HCT116 (cell line): ENCODE data around the gene DDX24. TPM values are rescaled to one million over a fixed set of nuclear protein-coding genes. Genes with fewer than 3 reads are reported as not detected.

ENCODE experiments used
- ATAC-seq: fragments of 200-7000 bp; cut with Tn5 transposase; 2 replicates; pipeline ENCODE4 v1.9.1; 2020; ENCODE audit warnings: mild to moderate bottlenecking, moderate library complexity
- BruUV-seq: library from RNA; stranded (reverse); fragments of 400-500 nt; replicated peaks from 2 replicates; lab custom pipeline; 2021; lab: Mats Ljungman, UMichigan
- CTCF ChIA-PET: fragments of 300-600 bp; sonication (Branson Sonifier 250); formaldehyde crosslinking; loops from one replicate; lab custom pipeline; 2021; ENCODE audit warnings: antibody characterized with exemption; lab: Charles Lee
- POLR2A ChIA-PET: fragments of 300-600, 350-600 bp; sonication (Branson Sonifier 250); formaldehyde crosslinking; loops from one replicate; lab custom pipeline; 2021; ENCODE audit warnings: antibody characterized with exemption; lab: Charles Lee
- RAD21 ChIA-PET, 2 experiments: fragments of 300-600 bp; sonication (Branson Sonifier 250); formaldehyde crosslinking; loops; one replicate each; lab custom pipeline; 2023; ENCODE audit warnings: low total read pairs in 2 of 2; ENCODE audit not compliant: uncharacterized antibody in 2 of 2, unreplicated experiment in 2 of 2, low non-redundant PET in 1 of 2; lab: Charles Lee
- DNase-seq: peaks from one replicate; pipeline ENCODE4 v3.0.0-alpha.2; 2010; ENCODE audit warnings: low read depth, low spot score
- H2AFZ ChIP-seq: fragments of 200-600 bp; shearing (Covaris generic), sonication (generic); 2 replicates; pipeline ENCODE4 v1.6.1; 2017; ENCODE audit warnings: low read depth, mixed run types, mixed read lengths, antibody characterized with exemption, low read length; ENCODE audit not compliant: poor library complexity, severe bottlenecking
- H3K27ac ChIP-seq: 2 replicates; pipeline ENCODE4 v1.5.1; 2012; ENCODE audit warnings: low read depth, low read length
- H3K27me3 ChIP-seq: fragments of 200-600 bp; sonication (generic); 2 replicates; pipeline ENCODE4 v1.6.1; 2016; ENCODE audit warnings: mixed run types, low read length, mixed read lengths; ENCODE audit not compliant: insufficient read depth
- H3K36me3 ChIP-seq, 2 experiments: fragments of 200-500 bp in 1 of 2; fragments of 200-600 bp in 1 of 2; sonication (Bioruptor generic) in 1 of 2; sonication (generic) in 1 of 2; 2 replicates each; pipeline versions ENCODE4 v1.5.1 to v1.6.1; 2014 to 2016; ENCODE audit warnings: low read length in 2 of 2, inconsistent platforms in 1 of 2, mixed read lengths in 1 of 2, mixed run types in 1 of 2; ENCODE audit not compliant: insufficient read depth in 2 of 2, control insufficient read depth in 1 of 2
- H3K4me1 ChIP-seq, 2 experiments: fragments of 200-600 bp in 1 of 2; sonication (generic) in 1 of 2; 2 replicates each; pipeline versions ENCODE4 v1.5.1 to v1.6.1; 2012 to 2017; ENCODE audit warnings: low read length in 2 of 2, inconsistent platforms in 1 of 2, mild to moderate bottlenecking in 1 of 2, mixed read lengths in 1 of 2, mixed run types in 1 of 2, moderate library complexity in 1 of 2; ENCODE audit not compliant: insufficient read depth in 2 of 2, control insufficient read depth in 1 of 2
- H3K4me2 ChIP-seq: fragments of 200-600 bp; sonication (generic); 2 replicates; pipeline ENCODE4 v1.6.1; 2017; ENCODE audit warnings: mixed run types, low read length, mixed read lengths
- H3K4me3 ChIP-seq, 2 experiments: fragments of 200-600 bp in 1 of 2; sonication (generic) in 1 of 2; replicated peaks in 1 of 2; 2 replicates each; pipeline ENCODE4 v1.5.1; 2011 to 2016; ENCODE audit warnings: low read length in 2 of 2, control low read depth in 1 of 2, low read depth in 1 of 2, mild to moderate bottlenecking in 1 of 2, mixed read lengths in 1 of 2, mixed run types in 1 of 2
- H3K79me2 ChIP-seq: fragments of 200-600 bp; sonication (generic); 2 replicates; pipeline ENCODE4 v1.6.1; 2017; ENCODE audit warnings: mild to moderate bottlenecking, mixed run types, low read length, moderate library complexity, mixed read lengths; ENCODE audit not compliant: insufficient read depth
- H3K9ac ChIP-seq: fragments of 200-600 bp; sonication (generic); 2 replicates; pipeline ENCODE4 v1.6.1; 2016; ENCODE audit warnings: low read length, mixed read lengths
- H3K9me2 ChIP-seq: fragments of 200-600 bp; sonication (generic), shearing (Covaris generic); 2 replicates; pipeline ENCODE4 v1.6.1; 2017; ENCODE audit warnings: mixed run types, mild to moderate bottlenecking, moderate library complexity; ENCODE audit not compliant: insufficient read depth
- H3K9me3 ChIP-seq, 2 experiments: fragments of 200-500 bp in 1 of 2; fragments of 200-600 bp in 1 of 2; sonication (Bioruptor generic) in 1 of 2; sonication (generic) in 1 of 2; 2 replicates each; pipeline ENCODE4 v1.6.1; 2014 to 2017; ENCODE audit warnings: low read length in 2 of 2, mixed read lengths in 2 of 2, inconsistent platforms in 1 of 2, low read depth in 1 of 2, mild to moderate bottlenecking in 1 of 2, mixed run types in 1 of 2, moderate library complexity in 1 of 2; ENCODE audit not compliant: control insufficient read depth in 1 of 2, insufficient read depth in 1 of 2
- H4K20me1 ChIP-seq: fragments of 200-600 bp; sonication (generic), shearing (Covaris generic); 2 replicates; pipeline ENCODE4 v1.6.1; 2017; ENCODE audit warnings: mixed run types, mild to moderate bottlenecking, moderate library complexity; ENCODE audit not compliant: insufficient read depth
- ATF3 ChIP-seq: IDR thresholded peaks from 2 replicates; pipeline ENCODE4 v1.6.1; 2012
- CBX3 ChIP-seq: IDR thresholded peaks from 2 replicates; pipeline ENCODE4 v1.6.1; 2012; ENCODE audit warnings: low read depth
- CEBPB ChIP-seq: IDR thresholded peaks from 2 replicates; pipeline ENCODE4 v1.6.1; 2012; ENCODE audit warnings: low read depth
- EGR1 ChIP-seq: IDR thresholded peaks from 2 replicates; pipeline ENCODE4 v1.6.1; 2012; ENCODE audit warnings: low read depth
- ELF1 ChIP-seq: IDR thresholded peaks from 2 replicates; pipeline ENCODE4 v1.6.1; 2012; ENCODE audit warnings: low read depth, borderline replicate concordance
- EZH2 ChIP-seq: fragments of 200-600 bp; sonication (generic); IDR thresholded peaks from 2 replicates; pipeline ENCODE4 v1.6.1; 2017; ENCODE audit warnings: antibody characterized with exemption, mixed run types
- EZH2phosphoT487 ChIP-seq: fragments of 200-600 bp; IDR thresholded peaks from 2 replicates; pipeline ENCODE4 v1.6.1; 2018; ENCODE audit warnings: antibody characterized with exemption, borderline replicate concordance
- JUND ChIP-seq: IDR thresholded peaks from 2 replicates; pipeline ENCODE4 v1.6.1; 2012
- REST ChIP-seq: IDR thresholded peaks from 2 replicates; pipeline ENCODE4 v1.6.1; 2012; ENCODE audit warnings: low read depth
- SIN3A ChIP-seq: IDR thresholded peaks from 2 replicates; pipeline ENCODE4 v1.6.1; 2012; ENCODE audit warnings: low read depth
- SP1 ChIP-seq: IDR thresholded peaks from 2 replicates; pipeline ENCODE4 v1.6.1; 2012; ENCODE audit warnings: low read depth
- TCF7L2 ChIP-seq: IDR thresholded peaks from 2 replicates; pipeline ENCODE4 v1.7.0; 2011; ENCODE audit warnings: borderline replicate concordance, inconsistent platforms; ENCODE audit not compliant: insufficient read depth, insufficient read length; ENCODE audit errors: extremely low read depth
- YY1 ChIP-seq: IDR thresholded peaks from 2 replicates; pipeline ENCODE4 v1.6.1; 2011; ENCODE audit warnings: low read length, low read depth, moderate library complexity, mild to moderate bottlenecking; ENCODE audit not compliant: insufficient replicate concordance; ENCODE audit errors: extremely low read depth
- ZFX ChIP-seq: fragments of 450-650 bp; IDR thresholded peaks from 2 replicates; pipeline ENCODE4 v1.6.1; 2017
- ZNF274 ChIP-seq: fragments of 200-500 bp; sonication (Bioruptor generic); IDR thresholded peaks from 2 replicates; pipeline ENCODE4 v1.6.1; 2014; ENCODE audit warnings: mild to moderate bottlenecking, low read depth, low read length, inconsistent platforms
- intact Hi-C: fragments of 100-400 bp; cut with micrococcal nuclease; formaldehyde crosslinking; loops from 2 replicates; pipeline ENCODE4 v1.10.0; 2022
- total RNA-seq: library from RNA; stranded (reverse); gene quantifications from one replicate; pipeline ENCODE4 v1.2.1, GENCODE V29; 2021; ENCODE audit not compliant: unreplicated experiment

The DDX24 gene
- total RNA-seq, 1 experiment from 2014 or later, result 169 TPM

- Histone ChIP-seq H3K27ac (no peak overlapping the region), H3K4me1 (peaks cover 0 to 6% of the 10 kb centered on the region in 2 experiments; a peak in 1 of 4 replicates), H3K9me3 (peaks cover 0 to 11% of the 10 kb centered on the region in 2 experiments; a peak in 2 of 4 replicates), H3K79me2 (no peaks in the 10 kb centered on the region), H3K27me3 (peaks cover 3% of the 10 kb centered on the region; the same call in 1 of the 2 replicates), H3K36me3 (no peaks in the 10 kb centered on the region), H3K9me2 (no peaks in the 10 kb centered on the region), H3K4me3 (no peak overlapping the region), H3K4me2 (no peak overlapping the region), H4K20me1 (no peaks in the 10 kb centered on the region), H2AFZ (no peak overlapping the region), H3K9ac (no peak overlapping the region)
- DNase-seq (no peak), ATAC-seq (no peak)
- intact Hi-C loops, result no loop called here
- RAD21 ChIA-PET, result no interaction called here
- CTCF ChIA-PET, result interaction anchor here (1.6 kb wide), 1 partner anchor 13 kb away, joined by 3 read pairs; no protein-coding TSS in a partner anchor
- TF ChIP-seq CEBPB (no peak), TCF7L2 (no peak), JUND (no peak), SIN3A (no peak), YY1 (no peak), REST (no peak), SP1 (no peak), EGR1 (no peak), ELF1 (no peak), ATF3 (no peak), ZNF274 (no peak), EZH2phosphoT487 (no peak), EZH2 (no peak), ZFX (no peak), CBX3 (no peak)
- BruUV-seq, result no TSS peak
- POLR2A ChIA-PET, result no interaction called here
These were observed 42.9 kb upstream of the DDX24 start for GRCh38 chr14:94123868-94124267.
